SH-SY5Y (cell line): Measurements from ENCODE around the gene LRRFIP1.

Source experiments
- GATA2 ChIP-seq: IDR thresholded peaks from 2 replicates; pipeline ENCODE4 v1.6.1; 2011; ENCODE audit warnings: mild to moderate bottlenecking, low read depth, low read length
- GATA3 ChIP-seq: IDR thresholded peaks from 2 replicates; pipeline ENCODE4 v1.6.1; 2011; ENCODE audit warnings: low read depth, mild to moderate bottlenecking, low read length, moderate library complexity

DNA sequence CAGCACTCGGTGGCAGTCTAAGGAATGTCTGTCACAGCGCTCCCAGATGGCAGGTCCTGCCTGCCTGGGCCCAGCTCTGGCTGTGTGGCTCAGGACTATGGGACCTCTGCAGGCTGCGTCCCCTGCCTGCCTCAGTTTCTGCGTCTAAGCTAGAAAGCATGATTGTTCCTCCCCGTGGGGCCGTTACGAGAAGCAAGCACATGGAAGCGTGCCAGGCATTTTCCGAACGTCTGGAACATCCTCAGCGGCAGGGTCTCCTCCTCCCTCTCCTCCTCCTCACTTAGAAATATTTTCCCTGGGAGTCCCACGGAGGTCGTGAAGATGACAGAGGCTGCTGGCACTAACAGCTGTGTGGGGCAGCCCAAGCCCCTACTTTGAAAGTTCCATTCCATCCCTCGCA, 43.3 kb downstream of the LRRFIP1 start:
- TF ChIP-seq GATA2 (no peak), GATA3 (no peak)
